Activated CD8-positive, alpha-beta memory T cell treated with anti-CD3 and anti-CD28 coated beads, Interleukin-2, amount 50 U/mL, for 1 hour (primary cell): Measurements from ENCODE around the gene HSDL2.
"Not testable (repeated sequence)": the region's sequence is repeated elsewhere in the genome, so short reads cannot be mapped to it uniquely, and the experiment has no call there.

ENCODE experiments used
- DNase-seq: peaks from one replicate; pipeline ENCODE4 v3.0.0-alpha.2; 2020; ENCODE audit errors: extremely low read depth

The HSDL2 gene

DNA sequence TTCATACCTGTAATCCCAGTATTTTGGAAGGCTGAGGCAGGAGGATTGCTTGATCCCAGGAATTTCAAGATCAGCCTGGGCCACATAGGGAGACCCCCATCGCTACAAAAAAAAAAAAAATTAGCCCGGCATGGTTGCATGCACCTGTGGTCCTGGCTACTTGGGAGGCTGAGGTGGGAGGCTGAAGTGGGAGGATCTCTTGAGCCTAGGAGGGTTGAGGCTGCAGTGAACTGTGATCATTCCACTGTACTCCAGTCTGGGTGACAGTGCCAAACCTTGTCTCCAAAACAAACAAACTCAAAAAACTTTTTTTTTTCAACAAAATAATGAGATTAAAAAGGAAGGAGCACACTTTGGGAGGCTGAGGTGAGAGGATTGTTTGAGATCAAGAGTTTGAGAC is 120.9 kb downstream of the HSDL2 start:
- DNase-seq: no peak

DNA sequence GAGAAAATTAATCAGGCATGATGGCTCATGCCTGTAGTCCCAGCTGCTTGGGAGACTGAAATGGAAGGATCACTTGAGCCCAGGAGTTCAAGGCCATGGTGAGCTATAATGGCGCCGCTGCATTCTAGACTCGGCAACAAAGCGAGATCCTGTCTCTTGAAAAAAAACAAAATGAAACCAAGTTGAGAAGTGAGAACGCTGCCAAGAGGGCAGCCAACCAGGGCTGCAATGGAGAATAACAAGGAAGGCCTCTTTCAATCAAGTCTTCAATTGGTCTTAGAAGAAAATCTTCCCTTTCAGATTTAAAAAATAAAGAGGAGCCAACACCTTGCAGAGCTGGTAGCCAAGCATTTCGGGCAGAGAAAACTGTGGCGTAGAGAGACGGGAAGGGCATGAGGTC is 121.4 kb downstream of the HSDL2 start:
- no peak for DNase-seq

DNA sequence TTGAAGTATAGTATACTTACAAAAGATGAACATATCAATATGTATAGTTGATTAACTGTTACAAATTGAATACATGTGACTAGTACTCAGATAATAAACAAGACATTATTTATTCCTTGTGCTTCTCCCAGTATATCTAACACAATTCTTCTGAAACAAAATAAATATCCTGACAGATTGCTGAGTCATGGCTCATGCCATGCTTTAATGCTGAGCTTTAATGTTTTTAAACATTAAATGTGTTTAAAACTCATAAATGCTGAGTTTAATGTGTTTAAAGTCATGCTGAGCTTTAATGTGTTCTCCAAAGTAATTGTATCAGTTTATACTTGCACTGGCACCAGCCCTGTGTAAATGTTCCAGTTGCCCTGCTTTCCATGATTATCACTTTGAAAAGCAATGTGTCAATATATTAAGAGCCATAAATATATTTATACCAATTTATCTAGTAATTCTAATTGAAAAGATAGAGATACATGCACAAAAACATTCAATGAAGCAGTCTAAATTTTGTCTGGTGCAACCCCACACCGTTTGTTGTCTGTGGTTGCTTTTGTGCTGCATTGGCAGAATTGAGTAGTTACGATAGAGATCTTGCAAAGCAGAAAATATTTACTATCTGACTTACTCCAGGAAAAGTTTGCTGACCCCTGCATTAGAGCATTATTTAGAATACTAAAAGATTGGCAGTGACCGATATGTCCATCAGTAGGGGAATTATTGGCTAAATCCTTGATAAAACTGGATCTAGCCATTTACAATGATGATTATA is 122.5 kb downstream of the HSDL2 start:
- no peak for DNase-seq

DNA sequence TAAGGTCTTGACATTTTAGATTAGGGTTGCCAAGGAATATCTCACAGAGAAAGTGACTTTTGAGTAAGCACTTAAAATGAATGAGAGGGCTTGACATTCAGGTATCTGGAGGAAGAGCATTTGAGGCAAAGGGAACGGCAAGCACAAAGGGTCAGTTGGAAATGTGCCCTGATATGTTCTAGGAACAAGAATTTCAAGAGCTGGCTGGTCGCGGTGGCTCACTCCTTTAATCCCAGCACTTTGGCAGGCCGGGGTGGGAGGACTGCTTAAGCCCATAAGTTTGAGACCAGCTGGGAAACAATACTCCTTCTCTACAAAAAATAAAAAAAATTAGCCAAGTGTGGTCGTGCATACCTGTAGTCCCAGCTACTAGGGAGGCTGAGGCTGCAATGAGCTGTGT is 123.3 kb downstream of the HSDL2 start:
- DNase-seq: no peak

DNA sequence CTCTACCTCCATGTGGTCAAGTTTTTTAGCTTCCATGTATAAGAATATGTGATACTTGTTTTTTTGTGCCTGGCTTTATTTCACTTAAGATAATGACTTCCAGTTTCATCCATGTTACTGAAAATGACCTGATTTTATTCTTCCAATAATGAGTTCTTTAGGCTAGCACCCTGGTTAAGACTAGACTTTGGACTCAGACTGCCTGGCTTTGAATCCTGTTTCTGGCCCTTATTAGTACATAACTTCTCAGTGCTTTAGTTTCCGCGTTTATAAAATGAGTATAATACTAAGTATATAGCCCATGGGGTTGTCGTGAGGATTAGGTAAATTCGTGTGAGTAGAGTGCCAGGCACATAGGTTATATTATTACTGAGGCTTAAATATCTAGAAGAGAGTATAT is 125.2 kb downstream of the HSDL2 start:
- DNase-seq: no peak

DNA sequence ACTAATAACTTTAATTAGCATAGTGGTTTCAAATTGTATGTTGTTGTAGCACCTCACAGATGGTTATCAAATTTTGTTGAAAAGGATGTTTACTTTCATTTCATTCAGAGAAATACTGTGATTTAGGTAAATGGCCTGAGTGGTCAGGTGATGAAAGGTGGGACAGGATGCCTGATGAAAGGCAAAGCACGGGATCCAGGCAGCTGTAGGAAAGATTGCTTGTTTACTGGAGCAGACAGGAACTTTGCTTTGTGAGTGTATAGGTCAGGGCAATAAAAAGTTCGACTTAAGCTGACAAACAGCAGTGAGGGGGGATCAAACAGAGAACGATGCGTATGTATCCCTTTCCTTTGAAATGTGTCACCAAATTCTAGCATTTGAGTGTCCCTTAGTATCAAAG is 125.7 kb downstream of the HSDL2 start:
- DNase-seq: no peak

DNA sequence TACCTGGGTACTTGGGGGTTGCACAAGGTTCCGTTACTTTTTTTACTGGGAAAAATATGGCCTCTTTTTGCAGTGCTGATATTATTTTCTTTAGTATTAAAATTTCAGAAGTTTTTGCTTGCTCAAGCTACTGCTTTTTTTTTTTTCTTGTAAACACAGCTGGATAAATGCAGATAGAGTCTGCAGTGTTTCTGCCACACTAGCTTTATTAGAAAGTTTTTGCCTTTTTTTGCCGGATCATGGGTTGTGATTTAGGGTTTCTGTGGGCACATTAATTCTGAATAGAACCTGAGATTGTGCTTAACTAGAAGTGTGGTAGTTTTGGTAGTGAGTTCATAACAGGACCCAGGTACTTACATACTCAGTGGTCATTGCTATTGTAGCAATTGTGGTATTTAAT is 126.7 kb downstream of the HSDL2 start:
- no peak for DNase-seq

DNA sequence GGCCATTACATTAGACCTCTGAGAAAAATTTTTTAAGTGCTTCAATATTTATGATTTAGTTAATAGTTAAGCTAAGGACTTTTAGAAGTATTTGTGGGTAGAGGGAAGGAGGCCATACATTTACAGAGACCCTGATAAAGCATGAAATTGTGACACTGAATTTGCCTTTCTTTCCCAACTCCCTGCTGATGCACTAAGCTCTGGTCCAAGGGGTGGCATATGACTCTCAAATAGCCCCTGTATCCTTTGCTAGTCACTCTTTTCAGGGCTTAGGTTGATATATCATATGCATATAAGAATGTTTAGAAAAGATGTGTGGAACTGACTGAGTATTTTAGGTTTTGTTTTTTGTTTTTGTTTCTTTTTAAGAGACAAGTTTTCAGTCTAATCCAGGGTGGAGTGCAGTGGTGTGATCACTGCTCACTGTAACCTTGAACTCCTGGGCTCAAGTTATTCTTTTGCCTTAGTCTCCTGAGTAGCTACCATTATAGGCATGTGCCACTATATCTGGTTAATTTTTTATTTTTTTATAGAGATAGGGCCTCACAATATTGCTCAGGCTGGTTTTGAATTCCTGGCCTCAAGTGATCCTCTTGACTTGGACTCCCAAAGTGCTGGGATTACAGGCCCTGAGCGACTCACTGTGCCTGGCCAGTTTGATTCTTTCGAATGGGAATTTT is 127.2 kb downstream of the HSDL2 start:
- DNase-seq: no peak

DNA sequence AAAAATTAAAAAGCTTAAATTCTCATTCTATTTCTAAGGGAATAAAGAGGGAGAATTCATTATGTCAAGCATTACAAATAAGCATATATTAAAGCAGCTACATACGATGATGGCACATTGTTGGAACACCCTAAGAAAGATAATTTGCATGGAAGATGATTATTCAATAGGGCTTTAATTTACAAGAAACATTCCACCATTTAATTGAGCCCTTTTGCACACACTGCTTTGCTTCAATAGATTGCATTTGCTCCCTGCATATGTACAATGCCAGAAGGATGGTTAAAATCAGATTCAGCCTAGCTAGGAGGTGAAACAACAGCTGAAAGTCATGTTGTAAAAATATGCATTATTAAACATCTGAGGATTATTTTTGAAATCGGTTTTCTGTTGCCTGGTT is 128.5 kb downstream of the HSDL2 start:
- DNase-seq: no peak

DNA sequence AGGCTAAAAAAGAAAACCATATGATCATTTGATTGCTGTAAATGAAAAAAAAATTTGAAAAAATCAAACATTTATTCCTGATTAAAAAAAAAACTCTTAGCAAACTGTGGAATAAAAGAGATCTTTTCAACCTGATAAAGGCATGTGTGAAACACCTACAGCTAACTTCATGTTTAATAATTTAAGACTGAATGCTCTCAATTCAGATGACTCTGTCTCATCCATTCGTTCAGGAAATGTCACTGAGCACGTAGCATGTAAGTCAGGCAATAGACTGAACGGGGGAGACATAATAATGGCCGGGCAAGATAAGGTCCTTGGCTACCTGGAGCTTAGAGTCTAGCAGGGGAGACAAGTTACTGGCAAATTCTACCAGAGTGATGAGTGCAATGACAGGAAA is 132.5 kb downstream of the HSDL2 start:
- DNase-seq: not testable (repeated sequence)

DNA sequence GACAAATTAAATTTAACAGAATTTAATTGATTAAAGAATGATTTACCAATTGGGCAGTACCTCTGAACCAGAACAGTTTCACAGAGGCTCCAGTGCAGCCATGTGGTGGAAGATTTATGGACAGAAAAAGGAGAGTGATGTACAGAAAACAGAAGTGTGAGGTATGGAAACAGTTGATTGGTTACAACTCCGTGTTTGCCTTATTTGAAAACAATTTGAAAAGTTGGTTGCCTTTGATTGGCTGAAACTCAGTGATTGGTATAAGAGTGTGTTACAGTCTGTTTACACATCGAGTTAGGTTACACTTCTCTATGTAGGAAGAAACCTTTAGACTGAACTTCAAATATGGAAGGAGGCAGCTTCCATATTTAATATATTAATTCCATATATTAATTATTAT is 136.9 kb downstream of the HSDL2 start:
- no peak for DNase-seq

DNA sequence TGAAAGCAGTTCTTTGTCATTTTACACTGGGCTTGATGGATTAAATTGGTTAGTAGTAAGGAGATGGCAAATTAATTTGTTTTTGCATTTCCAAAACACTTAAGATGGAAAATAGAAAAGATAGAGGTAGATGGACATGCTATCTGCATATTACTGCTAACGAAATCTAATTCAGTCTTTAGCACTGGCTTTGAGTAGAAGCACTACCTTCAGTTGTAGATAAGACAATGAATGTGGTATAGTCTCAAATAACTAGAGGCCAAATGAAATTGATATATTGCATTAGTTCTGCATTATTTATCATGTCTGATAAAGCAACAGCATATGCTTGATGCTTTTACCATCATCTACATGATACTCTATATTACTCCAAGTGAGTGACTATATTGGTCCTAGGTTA is 140.2 kb downstream of the HSDL2 start:
- DNase-seq: no peak

DNA sequence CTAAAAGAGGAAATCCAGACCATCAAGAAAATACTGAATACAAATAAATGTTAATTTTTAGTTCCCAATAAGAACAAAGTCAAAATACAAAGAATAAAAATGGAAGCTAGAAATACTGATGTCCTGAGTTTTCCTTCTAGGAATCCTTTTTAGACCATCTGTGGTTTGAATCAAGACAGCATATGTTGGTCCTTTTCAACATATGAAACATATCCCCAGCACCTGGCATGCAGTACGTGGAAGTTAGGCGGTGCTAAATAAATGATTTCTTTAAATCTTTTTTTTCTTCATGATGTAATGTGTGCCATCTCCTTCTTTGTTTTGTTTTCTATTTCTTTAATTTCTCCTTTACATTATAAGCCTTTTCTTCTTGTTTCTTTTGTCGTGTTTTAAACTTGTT is 140.7 kb downstream of the HSDL2 start:
- DNase-seq: no peak
